ENCODE data around the gene FASN.

The FASN gene

GRCh38 chr17:82081966-82082365 is 16.1 kb downstream of the FASN start:
- Mint-ChIP-seq H3K27ac (no peak overlapping the region), H3K4me1 (ENCODE audit: low read depth) (no peaks in the 10 kb centered on the region), H3K36me3 (ENCODE audit: low read depth) (peaks cover 3% of the 10 kb centered on the region), H3K9me3 (no peaks in the 10 kb centered on the region), H3K4me3 (no peak overlapping the region), H3K27me3 (ENCODE audit: low read depth) (no peaks in the 10 kb centered on the region)

- Mint-ChIP-seq H3K4me1 (ENCODE audit: low read depth) (no peaks in the 10 kb centered on the region), H3K4me3 (no peak overlapping the region), H3K27me3 (ENCODE audit: low read depth) (no peaks in the 10 kb centered on the region), H3K9me3 (no peaks in the 10 kb centered on the region), H3K36me3 (ENCODE audit: low read depth) (peaks cover 3% of the 10 kb centered on the region), H3K27ac (no peak overlapping the region)
Measured at GRCh38 chr17:82081546-82081945, 16.5 kb downstream of the FASN start.

GRCh38 chr17:82080789-82081464 is 17.1 kb downstream of the FASN start:
- H3K27me3 Mint-ChIP-seq (ENCODE audit: low read depth): no peaks in the 10 kb centered on the region
- H3K4me1 Mint-ChIP-seq (ENCODE audit: low read depth): no peaks in the 10 kb centered on the region
- no peak overlapping the region for H3K4me3 Mint-ChIP-seq
- no peaks in the 10 kb centered on the region for H3K9me3 Mint-ChIP-seq
- H3K36me3 Mint-ChIP-seq (ENCODE audit: low read depth): peaks cover 3% of the 10 kb centered on the region
- H3K27ac Mint-ChIP-seq: no peak overlapping the region

- Mint-ChIP-seq H3K9me3 (no peaks in the 10 kb centered on the region), H3K4me1 (ENCODE audit: low read depth) (no peaks in the 10 kb centered on the region), H3K27me3 (ENCODE audit: low read depth) (no peaks in the 10 kb centered on the region), H3K27ac (no peak overlapping the region), H3K4me3 (no peak overlapping the region), H3K36me3 (ENCODE audit: low read depth) (peaks cover 3% of the 10 kb centered on the region)
Measured at GRCh38 chr17:82080048-82080788, 17.8 kb downstream of the FASN start.

GRCh38 chr17:82079001-82079677 is 18.9 kb downstream of the FASN start:
- H3K9me3 Mint-ChIP-seq: no peaks in the 10 kb centered on the region
- H3K4me3 Mint-ChIP-seq: no peak overlapping the region
- no peaks in the 10 kb centered on the region for H3K27me3 Mint-ChIP-seq (ENCODE audit: low read depth)
- peaks cover 3% of the 10 kb centered on the region for H3K36me3 Mint-ChIP-seq (ENCODE audit: low read depth)
- H3K4me1 Mint-ChIP-seq (ENCODE audit: low read depth): no peaks in the 10 kb centered on the region
- no peak overlapping the region for H3K27ac Mint-ChIP-seq

GRCh38 chr17:82078433-82078832 is 19.6 kb downstream of the FASN start:
- H3K9me3 Mint-ChIP-seq: no peaks in the 10 kb centered on the region
- peaks cover 3% of the 10 kb centered on the region for H3K36me3 Mint-ChIP-seq (ENCODE audit: low read depth)
- no peak overlapping the region for H3K27ac Mint-ChIP-seq
- H3K4me3 Mint-ChIP-seq: no peak overlapping the region
- H3K27me3 Mint-ChIP-seq (ENCODE audit: low read depth): no peaks in the 10 kb centered on the region
- no peaks in the 10 kb centered on the region for H3K4me1 Mint-ChIP-seq (ENCODE audit: low read depth)

- Mint-ChIP-seq H3K9me3 (no peaks in the 10 kb centered on the region), H3K4me3 (no peak overlapping the region), H3K4me1 (ENCODE audit: low read depth) (no peaks in the 10 kb centered on the region), H3K36me3 (ENCODE audit: low read depth) (peaks cover 3% of the 10 kb centered on the region), H3K27ac (no peak overlapping the region), H3K27me3 (ENCODE audit: low read depth) (peaks cover 2% of the 10 kb centered on the region)
Measured at GRCh38 chr17:82077617-82078358, 20.2 kb downstream of the FASN start.

GRCh38 chr17:82076785-82077591 is 21.0 kb downstream of the FASN start:
- Mint-ChIP-seq H3K4me1 (ENCODE audit: low read depth) (no peaks in the 10 kb centered on the region), H3K4me3 (no peak overlapping the region), H3K36me3 (ENCODE audit: low read depth) (peaks cover 3% of the 10 kb centered on the region), H3K27me3 (ENCODE audit: low read depth) (peaks cover 5% of the 10 kb centered on the region), H3K27ac (no peak overlapping the region), H3K9me3 (no peaks in the 10 kb centered on the region)

- H3K4me3 Mint-ChIP-seq: no peak overlapping the region
- no peaks in the 10 kb centered on the region for H3K9me3 Mint-ChIP-seq
- H3K27me3 Mint-ChIP-seq (ENCODE audit: low read depth): peaks cover 5% of the 10 kb centered on the region
- H3K36me3 Mint-ChIP-seq (ENCODE audit: low read depth): peaks cover 3% of the 10 kb centered on the region
- no peaks in the 10 kb centered on the region for H3K4me1 Mint-ChIP-seq (ENCODE audit: low read depth)
- H3K27ac Mint-ChIP-seq: no peak overlapping the region
Measured at GRCh38 chr17:82076018-82076784, 21.8 kb downstream of the FASN start.

GRCh38 chr17:82073446-82073845 is 24.6 kb downstream of the FASN start:
- no peaks in the 10 kb centered on the region for H3K4me1 Mint-ChIP-seq (ENCODE audit: low read depth)
- peaks cover 5% of the 10 kb centered on the region for H3K27me3 Mint-ChIP-seq (ENCODE audit: low read depth)
- H3K27ac Mint-ChIP-seq: no peak overlapping the region
- peaks cover 3% of the 10 kb centered on the region for H3K36me3 Mint-ChIP-seq (ENCODE audit: low read depth)
- H3K4me3 Mint-ChIP-seq: no peak overlapping the region
- H3K9me3 Mint-ChIP-seq: no peaks in the 10 kb centered on the region

- no peaks in the 10 kb centered on the region for H3K4me1 Mint-ChIP-seq (ENCODE audit: low read depth)
- no peaks in the 10 kb centered on the region for H3K9me3 Mint-ChIP-seq
- H3K27me3 Mint-ChIP-seq (ENCODE audit: low read depth): peaks cover 5% of the 10 kb centered on the region
- no peak overlapping the region for H3K4me3 Mint-ChIP-seq
- H3K27ac Mint-ChIP-seq: no peak overlapping the region
- H3K36me3 Mint-ChIP-seq (ENCODE audit: low read depth): no peaks in the 10 kb centered on the region
Measured at GRCh38 chr17:82072827-82073226, 25.2 kb downstream of the FASN start.

GRCh38 chr17:82070611-82071010 is 27.4 kb downstream of the FASN start:
- Mint-ChIP-seq H3K27me3 (ENCODE audit: low read depth) (peaks cover 5% of the 10 kb centered on the region), H3K36me3 (ENCODE audit: low read depth) (peaks cover 1% of the 10 kb centered on the region), H3K4me1 (ENCODE audit: low read depth) (peaks cover 4% of the 10 kb centered on the region), H3K4me3 (no peak overlapping the region), H3K27ac (no peak overlapping the region), H3K9me3 (no peaks in the 10 kb centered on the region)

GRCh38 chr17:82065638-82066303 is 32.3 kb downstream of the FASN start, which contains the start of gene DUS1L:
Gene DUS1L, minus strand, starts transcription at chr17:82065804. Its CDS starts 745 bp downstream, at chr17:82065059.
- Mint-ChIP-seq H3K9me3 (no peaks in the 10 kb centered on the region), H3K4me1 (ENCODE audit: low read depth) (peaks cover 6% of the 10 kb centered on the region), H3K36me3 (ENCODE audit: low read depth) (peaks cover 1% of the 10 kb centered on the region), H3K27me3 (ENCODE audit: low read depth) (no peaks in the 10 kb centered on the region), H3K4me3 (peak within 1 kb of the TSS; percentile 87), H3K27ac (peak within 1 kb of the TSS; percentile 81)

All from T-helper 1 cell treated with Interleukin-12 subunit alpha and Interleukin-12 subunit beta and Interleukin-4 antibody, amounts not matched to agents 30 μg/mL and 1 μg/mL, for 36 hours (primary cell).